IMR-90 (cell line): ENCODE data around the gene CERT1. TPM values are rescaled to one million over a fixed set of nuclear protein-coding genes. Genes with fewer than 3 reads are reported as not detected.

Experiments used
- ATAC-seq: fragments of 200-7000 bp; cut with Tn5 transposase; 2 replicates; pipeline ENCODE4 v1.9.1; 2020; ENCODE audit warnings: low read depth, mild to moderate bottlenecking, moderate library complexity
- BruUV-seq: library from RNA; stranded (reverse); fragments of 400-500 nt; replicated peaks from 2 replicates; lab custom pipeline; 2021; lab: Mats Ljungman, UMichigan
- CTCF ChIA-PET: fragments of 300-600 bp; formaldehyde crosslinking; extraction: SDS; loops from one replicate; lab custom pipeline; 2021; ENCODE audit warnings: antibody characterized with exemption; lab: Yijun Ruan, JAX
- POLR2A ChIA-PET: fragments of 300-600 bp; sonication (Branson Sonifier 250); formaldehyde crosslinking; loops from one replicate; lab custom pipeline; 2022; ENCODE audit warnings: antibody characterized with exemption; ENCODE audit not compliant: unreplicated experiment; lab: Charles Lee
- DNase-seq: peaks from one replicate; pipeline ENCODE4 v3.0.0; 2013
- H2AFZ ChIP-seq: replicated peaks from 2 replicates; pipeline ENCODE3; 2013; ENCODE audit warnings: low read length, mild to moderate bottlenecking; ENCODE audit not compliant: poor library complexity
- H2AK5ac ChIP-seq: 2 replicates; pipeline ENCODE4 v1.6.1; 2013; ENCODE audit warnings: low read depth, low read length, inconsistent platforms
- H2AK9ac ChIP-seq: replicated peaks from 2 replicates; pipeline ENCODE3; 2013; ENCODE audit warnings: mild to moderate bottlenecking, low read depth, low read length, moderate library complexity; ENCODE audit not compliant: poor library complexity
- H2BK120ac ChIP-seq: 2 replicates; pipeline ENCODE4 v1.6.1; 2013; ENCODE audit warnings: low read depth, low read length, inconsistent platforms
- H2BK15ac ChIP-seq: 3 replicates; pipeline ENCODE4 v1.6.1; 2013; ENCODE audit warnings: low read depth, low read length, inconsistent platforms
- H2BK20ac ChIP-seq: 2 replicates; pipeline ENCODE4 v1.6.1; 2013; ENCODE audit warnings: low read depth, mild to moderate bottlenecking, inconsistent platforms, low read length, moderate library complexity
- H2BK5ac ChIP-seq: 2 replicates; pipeline ENCODE4 v1.6.1; 2013; ENCODE audit warnings: mild to moderate bottlenecking, low read depth, low read length, inconsistent platforms; ENCODE audit not compliant: poor library complexity, severe bottlenecking
- H3K14ac ChIP-seq: replicated peaks from 2 replicates; pipeline ENCODE4 v1.6.1; 2013; ENCODE audit warnings: low read depth, low read length, inconsistent platforms
- H3K18ac ChIP-seq: 2 replicates; pipeline ENCODE4 v1.6.1; 2013; ENCODE audit warnings: low read depth, low read length, control low read depth
- H3K23ac ChIP-seq: 2 replicates; pipeline ENCODE4 v1.6.1; 2013; ENCODE audit warnings: low read depth, low read length, inconsistent platforms
- H3K27ac ChIP-seq: 2 replicates; pipeline ENCODE4 v1.5.1; 2013; ENCODE audit warnings: mild to moderate bottlenecking, control low read depth, low read length; ENCODE audit not compliant: insufficient read depth
- H3K27me3 ChIP-seq: 2 replicates; pipeline ENCODE4 v1.6.1; 2013; ENCODE audit warnings: low read length; ENCODE audit not compliant: control insufficient read depth, insufficient read depth
- H3K36me3 ChIP-seq: 2 replicates; pipeline ENCODE4 v1.6.1; 2013; ENCODE audit warnings: low read length, mixed read lengths; ENCODE audit not compliant: control insufficient read depth, insufficient read depth
- H3K4ac ChIP-seq: 2 replicates; pipeline ENCODE4 v1.6.1; 2013; ENCODE audit warnings: low read depth, low read length, inconsistent platforms
- H3K4me1 ChIP-seq: 2 replicates; pipeline ENCODE4 v1.6.1; 2013; ENCODE audit warnings: low read length, mixed read lengths; ENCODE audit not compliant: control insufficient read depth, insufficient read depth
- H3K4me2 ChIP-seq: 2 replicates; pipeline ENCODE4 v1.6.1; 2013; ENCODE audit warnings: low read depth, mild to moderate bottlenecking, control low read depth, low read length, moderate library complexity
- H3K4me3 ChIP-seq: 2 replicates; pipeline ENCODE4 v1.5.1; 2013; ENCODE audit warnings: low read depth, mild to moderate bottlenecking, control low read depth, low read length, moderate library complexity; ENCODE audit not compliant: insufficient read depth
- H3K56ac ChIP-seq: 2 replicates; pipeline ENCODE4 v1.6.1; 2013; ENCODE audit warnings: low read length, inconsistent platforms; ENCODE audit not compliant: insufficient read depth; ENCODE audit errors: extremely low read depth
- H3K79me1 ChIP-seq, 2 experiments: 2 replicates each; pipeline ENCODE4 v1.6.1; 2013; ENCODE audit warnings: low read length in 2 of 2, inconsistent platforms in 1 of 2, low read depth in 1 of 2
- H3K9ac ChIP-seq: 2 replicates; pipeline ENCODE4 v1.6.1; 2013; ENCODE audit warnings: low read depth, low read length, control low read depth
- H3K9me1 ChIP-seq: 2 replicates; pipeline ENCODE4 v1.6.1; 2013; ENCODE audit warnings: low read length, inconsistent platforms; ENCODE audit not compliant: insufficient read depth
- H3K9me3 ChIP-seq: 2 replicates; pipeline ENCODE4 v1.6.1; 2013; ENCODE audit warnings: low read length; ENCODE audit not compliant: control insufficient read depth, insufficient read depth
- H4K20me1 ChIP-seq: 2 replicates; pipeline ENCODE4 v1.6.1; 2013; ENCODE audit warnings: low read length, inconsistent platforms; ENCODE audit not compliant: insufficient read depth
- H4K5ac ChIP-seq: 2 replicates; pipeline ENCODE4 v1.6.1; 2013; ENCODE audit warnings: mild to moderate bottlenecking, low read depth, low read length, control low read depth
- H4K8ac ChIP-seq, 2 experiments: 2 replicates each; pipeline ENCODE4 v1.6.1; 2013; ENCODE audit warnings: low read depth in 2 of 2, low read length in 2 of 2, control low read depth in 1 of 2, inconsistent platforms in 1 of 2
- H4K91ac ChIP-seq: 2 replicates; pipeline ENCODE4 v1.6.1; 2013; ENCODE audit warnings: low read depth, low read length, inconsistent platforms; ENCODE audit not compliant: insufficient read depth
- CHD1 ChIP-seq: IDR thresholded peaks from 2 replicates; pipeline ENCODE4 v1.6.1; 2012; ENCODE audit warnings: low read depth, low read length, improper control_type of control experiment
- FOS ChIP-seq: fragments of 150-350 bp; IDR thresholded peaks from 2 replicates; pipeline ENCODE4 v1.6.1; 2016; ENCODE audit warnings: low read depth, low read length
- MAFK ChIP-seq: IDR thresholded peaks from 2 replicates; pipeline ENCODE4 v1.6.1; 2012; ENCODE audit warnings: low read depth, low read length, improper control_type of control experiment
- MAZ ChIP-seq: IDR thresholded peaks from 2 replicates; pipeline ENCODE4 v1.6.1; 2012; ENCODE audit warnings: low read depth, mild to moderate bottlenecking, low read length, improper control_type of control experiment, moderate library complexity, borderline replicate concordance
- NFE2L2 ChIP-seq: fragments of 150-350 bp; IDR thresholded peaks from 2 replicates; pipeline ENCODE4 v1.6.1; 2016; ENCODE audit warnings: low read depth, mild to moderate bottlenecking, low read length
- POLR2A ChIP-seq: IDR thresholded peaks from 2 replicates; pipeline ENCODE4 v1.6.1; 2012; ENCODE audit warnings: mild to moderate bottlenecking, low read depth, low read length
- RAD21 ChIP-seq: IDR thresholded peaks from 2 replicates; pipeline ENCODE4 v1.6.1; 2012; ENCODE audit warnings: low read length, improper control_type of control experiment
- RCOR1 ChIP-seq: IDR thresholded peaks from 2 replicates; pipeline ENCODE4 v1.6.1; 2012; ENCODE audit warnings: mild to moderate bottlenecking, low read length, improper control_type of control experiment; ENCODE audit not compliant: insufficient replicate concordance
- RFX5 ChIP-seq: IDR thresholded peaks from 2 replicates; pipeline ENCODE4 v1.8.0; 2012; ENCODE audit warnings: low read depth, mild to moderate bottlenecking, low read length, moderate library complexity
- SMC3 ChIP-seq: fragments of 150-350 bp; IDR thresholded peaks from 2 replicates; pipeline ENCODE4 v1.6.1; 2016; ENCODE audit warnings: low read depth, mild to moderate bottlenecking, antibody characterized with exemption, low read length, moderate library complexity
- WGBS, 2 experiments: methylation state at CpG; one replicate each; pipeline versions ENCODE4 v1.1.5 to v1.1.7; 2013; ENCODE audit warnings: missing lambda C conversion rate in 2 of 2; ENCODE audit not compliant: insufficient read length in 1 of 2; ENCODE audit errors: extremely low coverage in 2 of 2; 5-methylcytosine and 5-hydroxymethylcytosine counted together
- dilution Hi-C: fragments of 300-500 bp; cut with HindIII; formaldehyde crosslinking; loops from one replicate; pipeline ENCODE4 v1.14.3; 2018; ENCODE audit warnings: low sequenced_read_pairs; ENCODE audit not compliant: unreplicated experiment
- in situ Hi-C: fragments of 300-500 bp; cut with MboI; formaldehyde crosslinking; loops from 3 replicates; pipeline ENCODE4 v1.14.3; 2019; ENCODE audit warnings: low sequenced_read_pairs, inconsistent platforms, mixed read lengths
- intact Hi-C: fragments of 100-400 bp; cut with micrococcal nuclease; formaldehyde crosslinking; loops from 2 replicates; pipeline ENCODE4 v1.10.0; 2022
- polyA plus RNA-seq, 3 experiments: library from polyadenylated mRNA; depleted of rRNA; stranded (reverse); fragments of >200 nt; gene quantifications; 2 replicates each; pipeline ENCODE4 v1.2.3, GENCODE V29; 2012; ENCODE audit warnings: low replicate concordance in 1 of 3
- total RNA-seq: library from RNA; depleted of rRNA; stranded (reverse); fragments of >200 nt; gene quantifications from 2 replicates; pipeline ENCODE4 v1.2.3, GENCODE V29; 2012
- TF ChIP-seq, protein P1 (sequence below): conservative IDR thresholded peaks from 2 replicates; pipeline ENCODE4 v1.5.1; 2012; ENCODE audit warnings: mild to moderate bottlenecking, low read depth, low read length, improper control_type of control experiment
- TF ChIP-seq, protein P2 (sequence below): fragments of 150-350 bp; IDR thresholded peaks from 2 replicates; pipeline ENCODE4 v1.6.1; 2017; ENCODE audit warnings: mild to moderate bottlenecking, antibody characterized with exemption, low read length, low read depth
- TF ChIP-seq, protein P3 (sequence below): fragments of 150-350 bp; IDR thresholded peaks from 2 replicates; pipeline ENCODE4 v1.6.1; 2016; ENCODE audit warnings: low read depth, mild to moderate bottlenecking, low read length, moderate library complexity, borderline replicate concordance

CERT1 gene
- total and polyA plus RNA-seq, 2 of the 4 experiments (the other 2 are of a cell fraction): 7.2 TPM

DNA sequence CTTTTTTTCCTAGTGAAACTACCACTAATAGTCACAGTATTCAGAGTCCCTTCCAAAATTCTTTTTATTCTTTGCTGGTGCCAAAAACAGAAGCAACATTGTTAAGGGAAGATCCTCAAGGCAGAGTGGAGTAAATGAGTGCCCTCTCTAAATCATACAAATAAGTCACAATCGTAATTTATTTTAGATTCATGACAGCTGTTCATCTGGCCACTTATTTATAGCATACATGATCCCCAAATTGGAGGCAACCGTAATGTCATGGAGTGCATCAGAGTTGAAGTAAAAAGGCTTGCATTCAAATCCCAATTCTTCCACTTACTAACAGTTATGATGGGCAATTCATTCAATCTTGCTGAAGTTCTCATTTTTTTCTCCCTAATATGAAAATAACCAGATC is 33.7 kb upstream of the CERT1 start:
- no peak overlapping the region for H3K56ac ChIP-seq
- H3K14ac ChIP-seq: no peak overlapping the region
- H4K20me1 ChIP-seq: no peaks in the 10 kb centered on the region
- H3K27me3 ChIP-seq: no peaks in the 10 kb centered on the region
- TF ChIP-seq FOS (no peak), NFE2L2 (no peak), RCOR1 (no peak), RAD21 (no peak), RFX5 (no peak), MAFK (no peak), SMC3 (no peak), CHD1 (no peak), POLR2A (no peak), MAZ (no peak)
- TF ChIP-seq, protein P1, sequence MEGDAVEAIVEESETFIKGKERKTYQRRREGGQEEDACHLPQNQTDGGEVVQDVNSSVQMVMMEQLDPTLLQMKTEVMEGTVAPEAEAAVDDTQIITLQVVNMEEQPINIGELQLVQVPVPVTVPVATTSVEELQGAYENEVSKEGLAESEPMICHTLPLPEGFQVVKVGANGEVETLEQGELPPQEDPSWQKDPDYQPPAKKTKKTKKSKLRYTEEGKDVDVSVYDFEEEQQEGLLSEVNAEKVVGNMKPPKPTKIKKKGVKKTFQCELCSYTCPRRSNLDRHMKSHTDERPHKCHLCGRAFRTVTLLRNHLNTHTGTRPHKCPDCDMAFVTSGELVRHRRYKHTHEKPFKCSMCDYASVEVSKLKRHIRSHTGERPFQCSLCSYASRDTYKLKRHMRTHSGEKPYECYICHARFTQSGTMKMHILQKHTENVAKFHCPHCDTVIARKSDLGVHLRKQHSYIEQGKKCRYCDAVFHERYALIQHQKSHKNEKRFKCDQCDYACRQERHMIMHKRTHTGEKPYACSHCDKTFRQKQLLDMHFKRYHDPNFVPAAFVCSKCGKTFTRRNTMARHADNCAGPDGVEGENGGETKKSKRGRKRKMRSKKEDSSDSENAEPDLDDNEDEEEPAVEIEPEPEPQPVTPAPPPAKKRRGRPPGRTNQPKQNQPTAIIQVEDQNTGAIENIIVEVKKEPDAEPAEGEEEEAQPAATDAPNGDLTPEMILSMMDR: no peak
- TF ChIP-seq, protein P2, sequence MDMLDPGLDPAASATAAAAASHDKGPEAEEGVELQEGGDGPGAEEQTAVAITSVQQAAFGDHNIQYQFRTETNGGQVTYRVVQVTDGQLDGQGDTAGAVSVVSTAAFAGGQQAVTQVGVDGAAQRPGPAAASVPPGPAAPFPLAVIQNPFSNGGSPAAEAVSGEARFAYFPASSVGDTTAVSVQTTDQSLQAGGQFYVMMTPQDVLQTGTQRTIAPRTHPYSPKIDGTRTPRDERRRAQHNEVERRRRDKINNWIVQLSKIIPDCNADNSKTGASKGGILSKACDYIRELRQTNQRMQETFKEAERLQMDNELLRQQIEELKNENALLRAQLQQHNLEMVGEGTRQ: no peak
- TF ChIP-seq, protein P3, sequence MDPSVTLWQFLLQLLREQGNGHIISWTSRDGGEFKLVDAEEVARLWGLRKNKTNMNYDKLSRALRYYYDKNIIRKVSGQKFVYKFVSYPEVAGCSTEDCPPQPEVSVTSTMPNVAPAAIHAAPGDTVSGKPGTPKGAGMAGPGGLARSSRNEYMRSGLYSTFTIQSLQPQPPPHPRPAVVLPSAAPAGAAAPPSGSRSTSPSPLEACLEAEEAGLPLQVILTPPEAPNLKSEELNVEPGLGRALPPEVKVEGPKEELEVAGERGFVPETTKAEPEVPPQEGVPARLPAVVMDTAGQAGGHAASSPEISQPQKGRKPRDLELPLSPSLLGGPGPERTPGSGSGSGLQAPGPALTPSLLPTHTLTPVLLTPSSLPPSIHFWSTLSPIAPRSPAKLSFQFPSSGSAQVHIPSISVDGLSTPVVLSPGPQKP: no peak
- H2BK20ac ChIP-seq: no peak overlapping the region
- H2AK9ac ChIP-seq: no peak overlapping the region
- intact Hi-C loops (no loop called here), in situ Hi-C loops (no loop called here), dilution Hi-C loops (no loop called here)
- no peak overlapping the region for H3K23ac ChIP-seq
- no peak overlapping the region for H2BK15ac ChIP-seq
- H3K9me1 ChIP-seq: no peaks in the 10 kb centered on the region; the same call in none of the 2 replicates
- H3K18ac ChIP-seq: no peak overlapping the region
- no peak overlapping the region for H2AK5ac ChIP-seq
- H3K36me3 ChIP-seq: peaks cover 7% of the 10 kb centered on the region
- no peak overlapping the region for H4K5ac ChIP-seq
- H3K4me1 ChIP-seq: no peaks in the 10 kb centered on the region
- H2AFZ ChIP-seq: no peak overlapping the region
- no peak overlapping the region for H4K91ac ChIP-seq
- H3K9me3 ChIP-seq: no peaks in the 10 kb centered on the region
- H3K27ac ChIP-seq: no peak overlapping the region
- no peak overlapping the region for H2BK5ac ChIP-seq
- no CpG with 5 or more reads among the region's 2 CpGs for WGBS, 2 experiments
- no peak overlapping the region for H3K4me2 ChIP-seq
- H3K9ac ChIP-seq: no peak overlapping the region
- no peak for DNase-seq
- H3K4ac ChIP-seq: no peak overlapping the region
- ATAC-seq: no peak
- H4K8ac ChIP-seq: no peak overlapping the region
- no TSS peak for BruUV-seq
- CTCF ChIA-PET: interaction anchor here (0.6 kb wide), 1 partner anchor 63 kb away, joined by 5 read pairs; no protein-coding TSS in a partner anchor
- H2BK120ac ChIP-seq: no peak overlapping the region
- H3K79me1 ChIP-seq: peaks cover 27 to 40% of the 10 kb centered on the region in 2 experiments
- H3K4me3 ChIP-seq: no peak overlapping the region
- POLR2A ChIA-PET: no interaction called here
